ENCODE results near the gene RPS6KC1.
"Not testable (repeated sequence)": the region's sequence is repeated elsewhere in the genome, so short reads cannot be mapped to it uniquely, and the experiment has no call there.

The RPS6KC1 gene

GRCh38 chr1:213297021-213297420 is 246.0 kb downstream of the RPS6KC1 start:
- no peak for DNase-seq

DNA sequence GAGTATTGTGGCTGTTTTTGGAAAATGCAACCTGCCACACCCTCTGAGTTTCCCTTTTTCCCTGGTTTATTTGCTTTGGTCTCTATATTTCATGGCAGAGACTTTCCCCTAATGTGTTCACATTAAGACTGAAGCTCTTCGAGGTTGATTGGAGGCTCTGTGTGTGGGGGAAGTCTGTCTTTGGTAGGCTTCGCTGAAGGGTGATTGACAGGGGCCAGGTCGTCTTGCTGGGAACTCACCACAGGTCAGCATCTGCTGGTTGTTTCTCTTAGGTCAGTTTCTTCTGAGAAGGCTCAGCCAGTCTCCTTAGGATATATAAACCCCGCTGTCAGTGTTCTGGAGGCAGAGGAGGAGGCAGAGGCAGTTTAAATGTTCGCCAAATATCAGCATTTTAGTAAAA is 249.4 kb downstream of the RPS6KC1 start:
- no peak for DNase-seq

- DNase-seq: not testable (repeated sequence)
Measured at GRCh38 chr1:213301524-213301923, 250.5 kb downstream of the RPS6KC1 start.

DNA sequence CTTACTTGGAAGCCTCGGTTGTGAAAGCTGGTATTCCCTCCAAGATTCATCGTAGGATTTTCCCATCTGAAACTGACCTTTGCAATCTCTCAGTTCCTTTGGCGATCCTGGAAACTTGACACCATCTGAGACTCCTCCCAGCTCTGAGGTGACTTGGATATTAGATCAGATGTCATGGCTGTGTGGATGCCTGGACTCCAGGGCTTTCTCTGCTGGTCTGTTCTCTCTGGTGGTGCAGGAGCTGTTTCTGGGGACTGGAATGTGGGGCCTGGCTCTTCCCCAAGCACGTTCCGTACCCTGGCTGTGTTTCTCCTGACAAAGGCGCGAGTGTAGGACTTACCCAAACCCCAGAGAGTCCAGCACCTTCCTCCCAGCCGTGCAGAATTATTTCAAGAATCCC is 252.2 kb downstream of the RPS6KC1 start:
- DNase-seq: no peak

- no peak for DNase-seq
Measured at GRCh38 chr1:213315571-213315970, 264.5 kb downstream of the RPS6KC1 start.

GRCh38 chr1:213318458-213318857 is 267.4 kb downstream of the RPS6KC1 start:
- DNase-seq: not testable (repeated sequence)

DNA sequence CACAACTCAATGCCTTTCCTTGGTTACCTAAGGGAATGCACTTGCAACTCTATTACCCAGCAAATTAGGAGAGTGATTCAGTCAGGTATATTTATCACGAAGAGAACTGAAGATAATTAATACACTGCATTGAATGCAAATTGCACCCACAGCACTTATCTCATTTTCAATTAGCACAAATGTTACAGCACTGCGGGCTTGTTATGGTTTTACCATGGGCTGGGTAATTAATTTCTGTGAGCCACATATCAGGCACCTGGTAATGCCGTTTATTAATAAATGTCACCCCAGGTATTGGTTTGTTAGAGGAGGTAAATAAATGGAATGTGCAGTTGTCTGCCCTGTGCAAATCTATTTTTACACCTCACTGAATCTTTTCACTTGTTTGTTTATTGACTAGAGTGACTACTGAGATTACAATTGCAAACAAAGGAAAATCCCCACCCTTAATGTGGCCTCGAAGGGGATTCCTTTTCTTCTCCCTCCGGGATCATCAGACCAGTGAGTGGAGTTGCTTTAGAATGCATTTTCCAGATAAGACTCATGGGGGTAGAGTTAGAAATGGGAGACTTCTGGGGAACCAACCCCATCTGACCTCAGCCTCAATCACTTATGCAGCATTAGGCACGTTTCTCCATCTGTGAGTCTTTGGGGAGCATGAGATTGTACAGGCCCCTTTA is 269.3 kb downstream of the RPS6KC1 start:
- DNase-seq: no peak
